HepG2 (cell line): Measurements from ENCODE around the gene GNRH2. TPM values are rescaled to one million over a fixed set of nuclear protein-coding genes. Genes with fewer than 3 reads are reported as not detected.

ENCODE experiments used
- CCDC6 ChIP-seq: sonication (generic); formaldehyde crosslinking; IDR thresholded peaks from 2 replicates; pipeline ENCODE4 v1.8.1; 2022; ENCODE audit warnings: mild to moderate bottlenecking, missing genetic modification reagents, moderate library complexity
- GATAD1 ChIP-seq: IDR thresholded peaks from 2 replicates; pipeline ENCODE4 v1.6.1; 2016; ENCODE audit warnings: missing genetic modification reagents, missing compliant biosample characterization
- GATAD2A ChIP-seq: IDR thresholded peaks from 2 replicates; pipeline ENCODE4 v1.6.1; 2016
- HIC2 ChIP-seq: sonication (generic); formaldehyde crosslinking; IDR thresholded peaks from 2 replicates; pipeline ENCODE4 v1.9.0; 2022; ENCODE audit warnings: low read depth, missing genetic modification reagents
- HINFP ChIP-seq: sonication (generic); formaldehyde crosslinking; IDR thresholded peaks from 2 replicates; pipeline ENCODE4 v1.4.0; 2020; ENCODE audit warnings: low read depth, mild to moderate bottlenecking, missing genetic modification reagents
- HOXA3 ChIP-seq: sonication (generic); formaldehyde crosslinking; IDR thresholded peaks from 2 replicates; pipeline ENCODE4 v1.5.0; 2020; ENCODE audit warnings: missing genetic modification reagents
- MLLT10 ChIP-seq: sonication (generic); formaldehyde crosslinking; IDR thresholded peaks from 2 replicates; pipeline ENCODE4 v1.4.0; 2020; ENCODE audit warnings: missing genetic modification reagents
- RBM39 ChIP-seq: fragments of 200-400 bp; formaldehyde crosslinking; IDR thresholded peaks from one replicate; pipeline ENCODE4 v1.6.1; 2018; ENCODE audit warnings: antibody characterized with exemption, mild to moderate bottlenecking, low read depth, low read length; ENCODE audit not compliant: poor library complexity, severe bottlenecking
- SIX4 ChIP-seq: sonication (generic); formaldehyde crosslinking; IDR thresholded peaks from 2 replicates; pipeline ENCODE4 v1.4.0; 2020; ENCODE audit warnings: missing genetic modification reagents
- TRIM22 ChIP-seq: fragments of 450-650 bp; IDR thresholded peaks from 2 replicates; pipeline ENCODE4 v1.6.1; 2017
- WIZ ChIP-seq: sonication (generic); formaldehyde crosslinking; IDR thresholded peaks from 2 replicates; pipeline ENCODE4 v1.5.1; 2020; ENCODE audit warnings: mild to moderate bottlenecking, missing genetic modification reagents
- ZBTB4 ChIP-seq: sonication (generic); formaldehyde crosslinking; IDR thresholded peaks from 2 replicates; pipeline ENCODE4 v1.4.0; 2020; ENCODE audit warnings: missing genetic modification reagents, mild to moderate bottlenecking, borderline replicate concordance
- ZNF292 ChIP-seq: sonication (generic); formaldehyde crosslinking; IDR thresholded peaks from 2 replicates; pipeline ENCODE4 v1.8.1; 2022; ENCODE audit warnings: mild to moderate bottlenecking, low read depth, missing genetic modification reagents, borderline replicate concordance
- ZNF441 ChIP-seq: sonication (generic); formaldehyde crosslinking; IDR thresholded peaks from 2 replicates; pipeline ENCODE4 v1.7.0; 2021; ENCODE audit warnings: missing genetic modification reagents, borderline replicate concordance
- ZNF572 ChIP-seq: sonication (generic); formaldehyde crosslinking; IDR thresholded peaks from 2 replicates; pipeline ENCODE4 v1.5.1; 2020; ENCODE audit warnings: mild to moderate bottlenecking, missing genetic modification reagents
- ZNF749 ChIP-seq: sonication (generic); formaldehyde crosslinking; IDR thresholded peaks from 2 replicates; pipeline ENCODE4 v1.8.0; 2022; ENCODE audit warnings: mild to moderate bottlenecking, missing genetic modification reagents, moderate library complexity, borderline replicate concordance
- ZNF781 ChIP-seq: sonication (generic); formaldehyde crosslinking; IDR thresholded peaks from 2 replicates; pipeline ENCODE4 v1.5.1; 2020; ENCODE audit warnings: borderline replicate concordance, mild to moderate bottlenecking, missing genetic modification reagents; ENCODE audit errors: not compliant biosample characterization
- polyA plus RNA-seq, 8 experiments: library from polyadenylated mRNA; depleted of rRNA in 3 of 8; stranded (reverse) in 7 of 8; unstranded in 1 of 8; fragments of >200 nt; fragmentation: Illumina TruSeq in 4 of 8; extraction: Trizol in 4 of 8; gene quantifications; 2 replicates each; pipeline versions ENCODE4 v1.2.1 to v1.2.3, GENCODE V29; 2011 to 2016; ENCODE audit warnings: low read depth in 4 of 8, missing spikeins in 1 of 8, mixed read lengths in 1 of 8; ENCODE audit not compliant: insufficient read depth in 1 of 8
- total RNA-seq, 5 experiments: library from RNA; depleted of rRNA; stranded (reverse); fragments of >200 nt; fragmentation: Illumina TruSeq; extraction: Trizol; gene quantifications; 2 replicates each; pipeline ENCODE4 v1.2.3, GENCODE V29; 2016; ENCODE audit warnings: low read depth in 1 of 5

Gene GNRH2
- total and polyA plus RNA-seq, 2 of the 13 experiments (the other 11 are each of a cell fraction or from before 2014, with no cell fraction given), result 0.28 TPM; not detected in 1

- no peak for TF ChIP-seq ZBTB4
- TF ChIP-seq WIZ (CRISPR knock-in tag), result no peak
- peak; percentile 83; the same call in 1 of the 2 replicates for TF ChIP-seq ZNF441 (CRISPR knock-in tag)
- TF ChIP-seq ZNF781 (CRISPR knock-in tag), result no peak
- TF ChIP-seq ZNF292 (CRISPR knock-in tag), result peak; percentile 33; the same call in 1 of the 2 replicates
- no peak for TF ChIP-seq CCDC6 (CRISPR knock-in tag)
- TF ChIP-seq ZNF749, result no peak
- no peak for TF ChIP-seq HINFP (CRISPR knock-in tag)
- TF ChIP-seq ZNF572, result no peak; the same call in 1 of the 2 replicates
- TF ChIP-seq HOXA3 (CRISPR knock-in tag), result no peak
- TF ChIP-seq SIX4 (CRISPR knock-in tag), result peak; percentile 9; the same call in 1 of the 2 replicates
- no peak for TF ChIP-seq GATAD1
- TF ChIP-seq GATAD2A (CRISPR knock-in tag), result peak; percentile 7; the same call in 1 of the 2 replicates
- TF ChIP-seq HIC2 (CRISPR knock-in tag), result 0 out of 2 replicates have a peak, but pooled peaks have one; percentile 6
- TF ChIP-seq RBM39, result no peak
- no peak for TF ChIP-seq MLLT10 (CRISPR knock-in tag)
- no peak for TF ChIP-seq TRIM22
Observed at GRCh38 chr20:3045042-3045815, 1.8 kb downstream of the GNRH2 start (continued).
